Kidney (tissue), 14 donors: ENCODE data around the gene MRPS34. TPM values are rescaled to one million over a fixed set of nuclear protein-coding genes. Genes with fewer than 3 reads are reported as not detected.

Source experiments
- DNase-seq, 5 donors: peaks; one replicate each; pipeline ENCODE4 v3.0.0-alpha.2; 2013 to 2020
- FAIRE-seq: peaks from 2 replicates; lab custom pipeline; 2012; peaks lifted over from hg19 to GRCh38; lab: Jason Lieb, UNC
- H3K27ac ChIP-seq, 2 donors: one replicate each; pipeline ENCODE4 v1.7.0; 2013; ENCODE audit warnings: low read depth in 2 of 2, low read length in 2 of 2, inconsistent platforms in 1 of 2
- H3K27me3 ChIP-seq: one replicate; pipeline ENCODE4 v1.7.1; 2013; ENCODE audit warnings: low read length, inconsistent platforms; ENCODE audit not compliant: control insufficient read depth, insufficient read depth
- H3K36me3 ChIP-seq, 3 donors: one replicate each; pipeline versions ENCODE4 v1.7.0 to v1.7.1; 2013; ENCODE audit warnings: low read length in 3 of 3, control low read depth in 1 of 3, inconsistent platforms in 1 of 3; ENCODE audit not compliant: insufficient read depth in 3 of 3, control insufficient read depth in 2 of 3
- H3K4me1 ChIP-seq, 3 donors: one replicate each; pipeline versions ENCODE4 v1.7.0 to v1.7.1; 2013; ENCODE audit warnings: low read length in 3 of 3, inconsistent platforms in 1 of 3, low read depth in 1 of 3; ENCODE audit not compliant: control insufficient read depth in 2 of 3, insufficient read depth in 2 of 3
- H3K4me3 ChIP-seq, 3 donors: one replicate each; pipeline versions ENCODE4 v1.7.0 to v1.8.1; 2013; ENCODE audit warnings: low read length in 3 of 3, control low read depth in 1 of 3, inconsistent platforms in 1 of 3
- H3K9ac ChIP-seq, 3 donors: one replicate each; pipeline versions ENCODE4 v1.7.0 to v1.7.1; 2013; ENCODE audit warnings: low read length in 3 of 3, control low read depth in 1 of 3, inconsistent platforms in 1 of 3
- H3K9me3 ChIP-seq, 3 donors: one replicate each; pipeline versions ENCODE4 v1.7.0 to v1.7.1; 2013; ENCODE audit warnings: low read length in 3 of 3, control low read depth in 1 of 3, inconsistent platforms in 1 of 3; ENCODE audit not compliant: control insufficient read depth in 2 of 3, insufficient read depth in 1 of 3
- intact Hi-C: fragments of 100-400 bp; cut with DNase I; formaldehyde crosslinking; loops from one replicate; pipeline ENCODE4 v1.11.1; 2022
- polyA plus RNA-seq: library from polyadenylated mRNA; stranded (reverse); fragments of 350-450 nt; fragmentation: Illumina TruSeq; extraction: RNeasy Lipid Tissue Mini Kit (QIAGEN cat#74804); gene quantifications from one replicate; pipeline ENCODE4 v1.2.3, GENCODE V29; 2014; ENCODE audit warnings: low read depth, low replicate concordance; ENCODE audit not compliant: insufficient read depth
- total RNA-seq: library from RNA; stranded (reverse); fragmentation: NEBNext Ultra II Directional; extraction: Animal tissue kit (Norgen Biotek cat#: 25700); gene quantifications from one replicate; pipeline ENCODE4 v1.2.1, GENCODE V29; 2021
- TF ChIP-seq, protein P1 (sequence below): IDR thresholded peaks from 3 replicates; pipeline ENCODE4 v1.5.1; 2012; ENCODE audit warnings: mild to moderate bottlenecking, moderate library complexity, borderline replicate concordance; ENCODE audit not compliant: insufficient read depth; ENCODE audit errors: extremely low read depth
- donor health status: control.
- donor health status: control.
- donor health status: control.
- donor health status: control.
- donor health status: control.
- donor health status: DM: yes; HTN: yes; CAD: no.
- donor health status: Normal renal cell carcinoma (clear cell type).

MRPS34 gene
- total and polyA plus RNA-seq, 2 donors from 2014 or later: 61.7 to 187 TPM

GRCh38 chr16:1817276-1817589 lies 44.3 kb upstream of the MRPS34 start:
- Histone ChIP-seq H3K36me3 (peaks cover 0 to 38% (median 9%) of the 10 kb centered on the region in 3 donors), H3K4me3 (no peak overlapping the region), H3K9ac (no peak overlapping the region), H3K9me3 (no peaks in the 10 kb centered on the region), H3K27me3 (no peaks in the 10 kb centered on the region), H3K27ac (no peak overlapping the region), H3K4me1 (peaks cover 0 to 3% (median 0%) of the 10 kb centered on the region in 3 donors)
- TF ChIP-seq, protein P1, sequence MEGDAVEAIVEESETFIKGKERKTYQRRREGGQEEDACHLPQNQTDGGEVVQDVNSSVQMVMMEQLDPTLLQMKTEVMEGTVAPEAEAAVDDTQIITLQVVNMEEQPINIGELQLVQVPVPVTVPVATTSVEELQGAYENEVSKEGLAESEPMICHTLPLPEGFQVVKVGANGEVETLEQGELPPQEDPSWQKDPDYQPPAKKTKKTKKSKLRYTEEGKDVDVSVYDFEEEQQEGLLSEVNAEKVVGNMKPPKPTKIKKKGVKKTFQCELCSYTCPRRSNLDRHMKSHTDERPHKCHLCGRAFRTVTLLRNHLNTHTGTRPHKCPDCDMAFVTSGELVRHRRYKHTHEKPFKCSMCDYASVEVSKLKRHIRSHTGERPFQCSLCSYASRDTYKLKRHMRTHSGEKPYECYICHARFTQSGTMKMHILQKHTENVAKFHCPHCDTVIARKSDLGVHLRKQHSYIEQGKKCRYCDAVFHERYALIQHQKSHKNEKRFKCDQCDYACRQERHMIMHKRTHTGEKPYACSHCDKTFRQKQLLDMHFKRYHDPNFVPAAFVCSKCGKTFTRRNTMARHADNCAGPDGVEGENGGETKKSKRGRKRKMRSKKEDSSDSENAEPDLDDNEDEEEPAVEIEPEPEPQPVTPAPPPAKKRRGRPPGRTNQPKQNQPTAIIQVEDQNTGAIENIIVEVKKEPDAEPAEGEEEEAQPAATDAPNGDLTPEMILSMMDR: no peak
- FAIRE-seq: no peak
- intact Hi-C loops: no loop called here
- no peak for DNase-seq

DNA sequence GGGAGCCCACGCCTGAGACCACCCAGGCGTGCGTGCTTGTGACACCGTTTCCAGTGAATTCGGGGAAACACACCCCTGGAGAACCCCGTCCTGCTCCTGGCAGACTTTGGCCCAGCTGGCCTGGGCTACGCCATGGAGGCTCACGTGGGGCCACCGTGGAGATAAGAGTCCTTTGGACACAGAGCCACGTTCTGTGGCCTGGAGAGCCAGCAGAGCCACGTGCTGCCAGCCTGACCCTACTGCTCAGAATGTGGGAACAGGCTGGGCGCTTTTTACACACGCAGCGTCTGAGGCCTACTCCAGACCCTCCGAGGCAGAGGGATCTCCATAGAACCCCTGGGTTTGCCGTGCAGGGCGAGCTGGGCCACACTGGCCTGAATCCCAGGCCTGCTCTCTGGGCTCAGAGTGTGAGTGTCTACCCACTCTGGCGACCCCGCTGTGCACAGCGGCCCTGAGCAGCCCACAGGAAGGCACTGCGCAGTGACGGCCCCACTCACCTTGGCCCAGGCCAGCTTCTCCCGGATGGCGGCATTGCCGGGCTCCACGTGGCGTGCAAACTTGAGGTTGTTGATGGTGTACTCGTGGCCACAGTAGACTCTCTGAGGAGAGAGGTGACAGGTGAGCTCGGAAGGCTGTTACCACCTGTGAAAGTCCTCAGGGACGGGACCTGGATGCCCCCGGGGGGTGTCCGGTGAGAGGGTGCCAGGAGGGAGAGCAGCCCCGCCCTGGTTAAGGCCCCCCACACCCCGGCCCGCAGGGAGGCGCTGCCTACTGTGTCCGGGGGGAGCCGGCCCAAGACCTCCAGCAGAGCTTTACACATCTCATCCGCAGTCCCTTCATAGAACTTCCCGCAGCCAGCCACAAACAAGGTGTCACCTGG lies 43.7 kb upstream of the MRPS34 start:
- H3K27me3 ChIP-seq: no peaks in the 10 kb centered on the region
- H3K27ac ChIP-seq: no peak overlapping the region
- FAIRE-seq (no peak), DNase-seq (no peak)
- no peaks in the 10 kb centered on the region for H3K9me3 ChIP-seq
- TF ChIP-seq, protein P1: no peak
- H3K4me3 ChIP-seq: no peak overlapping the region
- no peak overlapping the region for H3K9ac ChIP-seq
- H3K36me3 ChIP-seq: peaks cover 0 to 34% (median 9%) of the 10 kb centered on the region in 3 donors
- H3K4me1 ChIP-seq: no peaks in the 10 kb centered on the region
- intact Hi-C loops: no loop called here

DNA sequence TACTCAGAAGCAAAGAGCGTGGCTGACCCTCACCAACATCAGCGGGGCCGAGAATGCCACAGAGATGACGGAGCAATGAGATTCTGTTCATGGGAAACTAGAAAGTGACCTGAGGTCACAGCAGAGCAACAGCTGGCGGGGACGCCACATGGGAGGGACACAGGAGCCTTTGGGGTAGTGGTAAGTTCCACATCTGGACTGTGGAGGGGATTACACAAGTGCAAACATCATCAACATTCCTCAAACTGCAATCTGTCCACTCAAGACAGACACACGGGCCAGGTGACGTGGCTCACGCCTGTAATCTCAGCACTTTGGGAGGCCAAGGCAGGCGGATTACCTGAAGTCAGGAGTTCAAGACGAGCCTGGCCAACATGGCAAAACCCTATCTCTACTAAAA lies 42.5 kb upstream of the MRPS34 start:
- no peaks in the 10 kb centered on the region for H3K4me1 ChIP-seq
- peaks cover 0 to 29% (median 6%) of the 10 kb centered on the region in 3 donors for H3K36me3 ChIP-seq
- H3K4me3 ChIP-seq: no peak overlapping the region
- DNase-seq (no peak), FAIRE-seq (no peak)
- intact Hi-C loops: no loop called here
- H3K27ac ChIP-seq: no peak overlapping the region
- no peak overlapping the region for H3K9ac ChIP-seq
- no peaks in the 10 kb centered on the region for H3K9me3 ChIP-seq
- TF ChIP-seq, protein P1: no peak
- H3K27me3 ChIP-seq: no peaks in the 10 kb centered on the region
